Endothelial cell of umbilical vein (primary cell): Measurements from ENCODE around the gene NETO1.

Source experiments
- EZH2 ChIP-seq: IDR thresholded peaks from 2 replicates; pipeline ENCODE4 v1.6.1; 2012; ENCODE audit warnings: borderline replicate concordance, low read depth, mild to moderate bottlenecking, moderate library complexity, low read length, inconsistent platforms; ENCODE audit not compliant: severe bottlenecking
- FOS ChIP-seq: IDR thresholded peaks from 2 replicates; pipeline ENCODE4 v1.6.1; 2011; ENCODE audit warnings: mild to moderate bottlenecking, low read length, moderate library complexity, borderline replicate concordance; ENCODE audit not compliant: insufficient read depth
- GATA2 ChIP-seq: IDR thresholded peaks from 2 replicates; pipeline ENCODE4 v1.7.0; 2011; ENCODE audit warnings: low read depth, mild to moderate bottlenecking, moderate library complexity, mixed read lengths, low read length; ENCODE audit not compliant: insufficient read length, insufficient read depth
- JUN ChIP-seq: IDR thresholded peaks from 2 replicates; pipeline ENCODE4 v1.6.1; 2011; ENCODE audit warnings: borderline replicate concordance, low read depth; ENCODE audit not compliant: insufficient read length, insufficient read depth
- MYC ChIP-seq: IDR thresholded peaks from one replicate; pipeline ENCODE4 v1.6.1; 2011; ENCODE audit warnings: mild to moderate bottlenecking, low read depth, low read length
- POLR2A ChIP-seq: IDR thresholded peaks from 2 replicates; pipeline ENCODE4 v1.6.1; 2012; ENCODE audit warnings: low read depth, mild to moderate bottlenecking, control low read depth, low read length
- POLR2AphosphoS5 ChIP-seq: IDR thresholded peaks from 2 replicates; pipeline ENCODE4 v1.6.1; 2012; ENCODE audit warnings: low read depth, mild to moderate bottlenecking, control low read depth, low read length, moderate library complexity; ENCODE audit not compliant: insufficient read depth
- TF ChIP-seq, protein P1 (sequence below), 2 donors: IDR thresholded peaks; 1 replicate in 1 of 2; 2 replicates in 1 of 2; pipeline ENCODE4 v1.5.1; 2011; ENCODE audit warnings: low read length in 2 of 2, mild to moderate bottlenecking in 2 of 2, moderate library complexity in 2 of 2, control low read depth in 1 of 2, inconsistent platforms in 1 of 2, low read depth in 1 of 2; ENCODE audit not compliant: insufficient read depth in 1 of 2; ENCODE audit errors: extremely low read depth in 1 of 2
- TF ChIP-seq, protein P2 (sequence below): IDR thresholded peaks from 2 replicates; pipeline ENCODE4 v1.6.1; 2011; ENCODE audit not compliant: insufficient read depth, insufficient read length

DNA sequence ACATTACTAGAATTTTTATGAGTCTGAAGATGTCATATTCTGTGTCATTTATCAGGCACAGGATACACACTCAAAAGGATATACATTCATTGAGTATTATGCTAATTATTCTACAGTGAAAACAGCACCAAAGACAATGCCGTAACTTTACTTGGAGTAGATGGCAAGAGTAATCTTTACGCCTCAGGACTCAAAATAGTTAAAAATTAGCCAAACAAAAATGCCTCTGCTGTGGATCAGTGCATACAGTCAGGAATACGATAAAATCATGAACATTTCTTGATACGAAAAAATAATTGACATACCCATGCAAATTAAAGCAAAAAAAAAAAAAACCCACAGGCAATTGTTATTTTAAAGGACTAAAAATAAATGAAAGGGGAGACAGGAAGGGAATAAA is 129.7 kb downstream of the NETO1 start:
- TF ChIP-seq, protein P1, sequence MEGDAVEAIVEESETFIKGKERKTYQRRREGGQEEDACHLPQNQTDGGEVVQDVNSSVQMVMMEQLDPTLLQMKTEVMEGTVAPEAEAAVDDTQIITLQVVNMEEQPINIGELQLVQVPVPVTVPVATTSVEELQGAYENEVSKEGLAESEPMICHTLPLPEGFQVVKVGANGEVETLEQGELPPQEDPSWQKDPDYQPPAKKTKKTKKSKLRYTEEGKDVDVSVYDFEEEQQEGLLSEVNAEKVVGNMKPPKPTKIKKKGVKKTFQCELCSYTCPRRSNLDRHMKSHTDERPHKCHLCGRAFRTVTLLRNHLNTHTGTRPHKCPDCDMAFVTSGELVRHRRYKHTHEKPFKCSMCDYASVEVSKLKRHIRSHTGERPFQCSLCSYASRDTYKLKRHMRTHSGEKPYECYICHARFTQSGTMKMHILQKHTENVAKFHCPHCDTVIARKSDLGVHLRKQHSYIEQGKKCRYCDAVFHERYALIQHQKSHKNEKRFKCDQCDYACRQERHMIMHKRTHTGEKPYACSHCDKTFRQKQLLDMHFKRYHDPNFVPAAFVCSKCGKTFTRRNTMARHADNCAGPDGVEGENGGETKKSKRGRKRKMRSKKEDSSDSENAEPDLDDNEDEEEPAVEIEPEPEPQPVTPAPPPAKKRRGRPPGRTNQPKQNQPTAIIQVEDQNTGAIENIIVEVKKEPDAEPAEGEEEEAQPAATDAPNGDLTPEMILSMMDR (IDR thresholded peaks at IDR 0.05; ENCODE audit: extremely low read depth in 1 of 2, insufficient read depth in 1 of 2, low read depth in 1 of 2, low read length in 2 of 2) = no peak
- TF ChIP-seq GATA2 (no peak), POLR2A (no peak), MYC (no peak), POLR2AphosphoS5 (no peak), EZH2 (no peak), JUN (no peak), FOS (no peak)
- TF ChIP-seq, protein P2, sequence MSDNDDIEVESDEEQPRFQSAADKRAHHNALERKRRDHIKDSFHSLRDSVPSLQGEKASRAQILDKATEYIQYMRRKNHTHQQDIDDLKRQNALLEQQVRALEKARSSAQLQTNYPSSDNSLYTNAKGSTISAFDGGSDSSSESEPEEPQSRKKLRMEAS = no peak
